Natural killer cell (primary cell): Measurements from ENCODE around the gene ZNF273. TPM values are rescaled to one million over a fixed set of nuclear protein-coding genes. Genes with fewer than 3 reads are reported as not detected.

Experiments used
- ATAC-seq, 3 donors: fragments of 150-1000 bp in 2 of 3; fragments of 200-7000 bp in 1 of 3; cut with Tn5 transposase; 1 replicate in 1 of 3; 2 replicates in 2 of 3; pipeline ENCODE4 v1.10.0; 2021; ENCODE audit warnings: mild to moderate bottlenecking in 2 of 3, moderate library complexity in 2 of 3
- DNase-seq, 2 donors: peaks; one replicate each; pipeline versions ENCODE4 v3.0.0 to v3.0.0-alpha.2; 2013 to 2021; ENCODE audit warnings: mixed read lengths in 1 of 2
- H3K27ac ChIP-seq: one replicate; pipeline ENCODE4 v1.5.1; 2013; ENCODE audit warnings: mild to moderate bottlenecking, low read length
- H3K27me3 ChIP-seq: one replicate; pipeline ENCODE4 v1.6.1; 2013; ENCODE audit warnings: low read length; ENCODE audit not compliant: control insufficient read depth, insufficient read depth
- H3K36me3 ChIP-seq: one replicate; pipeline ENCODE4 v1.6.1; 2013; ENCODE audit warnings: low read length; ENCODE audit not compliant: control insufficient read depth, insufficient read depth
- H3K4me1 ChIP-seq: one replicate; pipeline ENCODE4 v1.6.1; 2013; ENCODE audit warnings: low read length; ENCODE audit not compliant: control insufficient read depth, insufficient read depth
- H3K4me3 ChIP-seq: one replicate; pipeline ENCODE4 v1.5.1; 2013; ENCODE audit warnings: low read length
- H3K9me3 ChIP-seq: one replicate; pipeline ENCODE4 v1.6.1; 2013; ENCODE audit warnings: low read length; ENCODE audit not compliant: control insufficient read depth, insufficient read depth
- H3K27ac Mint-ChIP-seq, 2 donors: one replicate each; pipeline ENCODE4 v1.8.0; 2022; ENCODE audit warnings: mild to moderate bottlenecking in 2 of 2, mixed read lengths in 2 of 2, moderate library complexity in 1 of 2
- H3K27me3 Mint-ChIP-seq, 2 donors: one replicate each; pipeline ENCODE4 v1.8.0; 2022; ENCODE audit warnings: low read depth in 2 of 2, mixed read lengths in 2 of 2
- H3K36me3 Mint-ChIP-seq: one replicate; pipeline ENCODE4 v1.8.0; 2022; ENCODE audit warnings: mixed read lengths
- H3K4me1 Mint-ChIP-seq, 2 donors: one replicate each; pipeline ENCODE4 v1.8.0; 2022; ENCODE audit warnings: mixed read lengths in 2 of 2
- H3K4me3 Mint-ChIP-seq: one replicate; pipeline ENCODE4 v1.8.0; 2022; ENCODE audit warnings: mild to moderate bottlenecking, moderate library complexity, mixed read lengths
- H3K9me3 Mint-ChIP-seq, 2 donors: one replicate each; pipeline ENCODE4 v1.8.0; 2022; ENCODE audit warnings: mixed read lengths in 2 of 2
- CTCF ChIP-seq: fragments of 200-600 bp; IDR thresholded peaks from one replicate; pipeline ENCODE4 v1.8.0; 2022; ENCODE audit warnings: antibody characterized with exemption
- WGBS: methylation state at CpG from one replicate; pipeline ENCODE4 v1.1.7; 2013; ENCODE audit warnings: missing lambda C conversion rate; ENCODE audit not compliant: insufficient coverage; 5-methylcytosine and 5-hydroxymethylcytosine counted together
- intact Hi-C: fragments of 100-400 bp; cut with micrococcal nuclease; formaldehyde crosslinking; loops from one replicate; pipeline ENCODE4 v1.14.2; 2022
- total RNA-seq, 4 donors: library from RNA; stranded (reverse); fragments of 120-200 nt in 1 of 4; gene quantifications; one replicate each; pipeline versions ENCODE4 v1.2.3 to v1.2.4, GENCODE V29; 2013 to 2022

Gene ZNF273
- total RNA-seq, 3 donors from 2014 or later (not counting 1 experiment from before 2014, with no cell fraction given) = 2.9 to 4.2 (median 4.0) TPM

GRCh38 chr7:64876792-64877713, 26.0 kb upstream of the ZNF273 start:
- Mint-ChIP-seq H3K9me3 (peaks cover 0 to 2% of the 10 kb centered on the region in 2 donors), H3K4me3 (peak overlapping the region; percentile 74), H3K4me1 (peaks cover 0 to 19% of the 10 kb centered on the region in 2 donors), H3K27me3 (peaks cover 18 to 24% of the 10 kb centered on the region in 2 donors), H3K36me3 (no peaks in the 10 kb centered on the region), H3K27ac (peak overlapping the region in 1 of 2 donors; percentile 70)
- Histone ChIP-seq H3K4me1 (peaks cover 9% of the 10 kb centered on the region), H3K9me3 (peaks cover under 1% of the 10 kb centered on the region), H3K36me3 (no peaks in the 10 kb centered on the region), H3K27me3 (peaks cover 3% of the 10 kb centered on the region), H3K27ac (no peak overlapping the region), H3K4me3 (no peak overlapping the region)
- peak in 2 of 3 donors; percentile 75 to 86 for ATAC-seq
- TF ChIP-seq CTCF = no peak
- intact Hi-C loops = no loop called here
- peak; percentile 52 to 82 for DNase-seq
- WGBS = 23% methylated on average over 39 of the region's 39 CpGs

- Histone ChIP-seq H3K4me1 (peaks cover 18% of the 10 kb centered on the region), H3K27me3 (peaks cover 5% of the 10 kb centered on the region), H3K9me3 (no peaks in the 10 kb centered on the region), H3K36me3 (no peaks in the 10 kb centered on the region), H3K27ac (no peak overlapping the region), H3K4me3 (no peak overlapping the region)
- intact Hi-C loops = no loop called here
- Mint-ChIP-seq H3K4me3 (peak overlapping the region; percentile 17), H3K4me1 (peaks cover 7 to 28% of the 10 kb centered on the region in 2 donors), H3K9me3 (peaks cover 0 to 2% of the 10 kb centered on the region in 2 donors), H3K36me3 (no peaks in the 10 kb centered on the region), H3K27ac (peak overlapping the region in 1 of 2 donors; percentile 70), H3K27me3 (peaks cover 27 to 32% of the 10 kb centered on the region in 2 donors)
- peak; percentile 10 to 32 for DNase-seq
- WGBS = 74% methylated on average over 31 of the region's 34 CpGs
- peak in 1 of 3 donors; percentile 49 for ATAC-seq
- TF ChIP-seq CTCF = no peak
Measured at GRCh38 chr7:64877714-64878610, 25.1 kb upstream of the ZNF273 start.

- peaks cover 11% of the 10 kb centered on the region for H3K27me3 ChIP-seq
Measured at GRCh38 chr7:64878684-64879083, 24.4 kb upstream of the ZNF273 start.

More at GRCh38 chr7:64878684-64879083, 24.4 kb upstream of the ZNF273 start:
- no peak for TF ChIP-seq CTCF
- intact Hi-C loops = no loop called here
- Mint-ChIP-seq H3K27ac (no peak overlapping the region), H3K9me3 (peaks cover 0 to 2% of the 10 kb centered on the region in 2 donors), H3K4me3 (no peak overlapping the region), H3K27me3 (peaks cover 34 to 39% of the 10 kb centered on the region in 2 donors), H3K36me3 (no peaks in the 10 kb centered on the region), H3K4me1 (peaks cover 11 to 29% of the 10 kb centered on the region in 2 donors)
- Histone ChIP-seq H3K36me3 (no peaks in the 10 kb centered on the region), H3K4me3 (no peak overlapping the region), H3K4me1 (peaks cover 19% of the 10 kb centered on the region), H3K27ac (no peak overlapping the region), H3K9me3 (no peaks in the 10 kb centered on the region)
- 92% methylated on average over 5 of the region's 5 CpGs for WGBS
- ATAC-seq (no peak), DNase-seq (no peak)
